ENCODE data around the gene MYH14. TPM values are rescaled to one million over a fixed set of nuclear protein-coding genes. Genes with fewer than 3 reads are reported as not detected.

Gene MYH14
- total RNA-seq, 1 donor from 2014 or later, result not detected

GRCh38 chr19:50174100-50174793, 29.2 kb upstream of the MYH14 start:
- DNase-seq (ENCODE audit: low spot score), result no peak
- no peak overlapping the region for H3K27ac Mint-ChIP-seq (ENCODE audit: unreplicated experiment)
- peaks cover 15% of the 10 kb centered on the region for H3K27me3 Mint-ChIP-seq (ENCODE audit: unreplicated experiment)
- no peak for TF ChIP-seq CTCF (IDR thresholded peaks at IDR 0.05; ENCODE audit: unreplicated experiment)
- H3K9me3 Mint-ChIP-seq (ENCODE audit: unreplicated experiment), result peaks cover 29% of the 10 kb centered on the region
- peaks cover 26% of the 10 kb centered on the region for H3K36me3 Mint-ChIP-seq (ENCODE audit: low read depth, unreplicated experiment)
- no peaks in the 10 kb centered on the region for H3K4me1 Mint-ChIP-seq (ENCODE audit: unreplicated experiment)
- H3K4me3 Mint-ChIP-seq (ENCODE audit: unreplicated experiment), result peak overlapping the region; percentile 59

GRCh38 chr19:50175924-50176323, 27.5 kb upstream of the MYH14 start:
- Mint-ChIP-seq H3K9me3 (ENCODE audit: unreplicated experiment) (peaks cover 30% of the 10 kb centered on the region), H3K4me3 (ENCODE audit: unreplicated experiment) (no peak overlapping the region), H3K27me3 (ENCODE audit: unreplicated experiment) (peaks cover 9% of the 10 kb centered on the region), H3K36me3 (ENCODE audit: low read depth, unreplicated experiment) (peaks cover 22% of the 10 kb centered on the region), H3K4me1 (ENCODE audit: unreplicated experiment) (no peaks in the 10 kb centered on the region), H3K27ac (ENCODE audit: unreplicated experiment) (no peak overlapping the region)
- no peak for DNase-seq (ENCODE audit: low spot score)
- no peak for TF ChIP-seq CTCF (IDR thresholded peaks at IDR 0.05; ENCODE audit: unreplicated experiment)

GRCh38 chr19:50176775-50177174, 26.6 kb upstream of the MYH14 start:
- Mint-ChIP-seq H3K36me3 (ENCODE audit: low read depth, unreplicated experiment) (peaks cover 22% of the 10 kb centered on the region), H3K27me3 (ENCODE audit: unreplicated experiment) (peaks cover 8% of the 10 kb centered on the region), H3K4me3 (ENCODE audit: unreplicated experiment) (no peak overlapping the region), H3K27ac (ENCODE audit: unreplicated experiment) (no peak overlapping the region), H3K4me1 (ENCODE audit: unreplicated experiment) (no peaks in the 10 kb centered on the region), H3K9me3 (ENCODE audit: unreplicated experiment) (peaks cover 36% of the 10 kb centered on the region)
- DNase-seq (ENCODE audit: low spot score), result no peak
- no peak for TF ChIP-seq CTCF (IDR thresholded peaks at IDR 0.05; ENCODE audit: unreplicated experiment)

- DNase-seq (ENCODE audit: low spot score), result no peak
- H3K27me3 Mint-ChIP-seq (ENCODE audit: unreplicated experiment), result peaks cover 9% of the 10 kb centered on the region
- H3K4me3 Mint-ChIP-seq (ENCODE audit: unreplicated experiment), result no peak overlapping the region
- no peaks in the 10 kb centered on the region for H3K4me1 Mint-ChIP-seq (ENCODE audit: unreplicated experiment)
- H3K27ac Mint-ChIP-seq (ENCODE audit: unreplicated experiment), result no peak overlapping the region
- H3K9me3 Mint-ChIP-seq (ENCODE audit: unreplicated experiment), result peaks cover 40% of the 10 kb centered on the region
- TF ChIP-seq CTCF (IDR thresholded peaks at IDR 0.05; ENCODE audit: unreplicated experiment), result no peak
- peaks cover 20% of the 10 kb centered on the region for H3K36me3 Mint-ChIP-seq (ENCODE audit: low read depth, unreplicated experiment)
Observed at GRCh38 chr19:50178320-50178719, 25.1 kb upstream of the MYH14 start.

GRCh38 chr19:50178859-50179537, 24.4 kb upstream of the MYH14 start:
- Mint-ChIP-seq H3K4me3 (ENCODE audit: unreplicated experiment) (no peak overlapping the region), H3K9me3 (ENCODE audit: unreplicated experiment) (peaks cover 44% of the 10 kb centered on the region)

More at GRCh38 chr19:50178859-50179537, 24.4 kb upstream of the MYH14 start:
- no peaks in the 10 kb centered on the region for H3K4me1 Mint-ChIP-seq (ENCODE audit: unreplicated experiment)
- H3K36me3 Mint-ChIP-seq (ENCODE audit: low read depth, unreplicated experiment), result peaks cover 17% of the 10 kb centered on the region
- peaks cover 9% of the 10 kb centered on the region for H3K27me3 Mint-ChIP-seq (ENCODE audit: unreplicated experiment)
- H3K27ac Mint-ChIP-seq (ENCODE audit: unreplicated experiment), result no peak overlapping the region
- no peak for DNase-seq (ENCODE audit: low spot score)
- TF ChIP-seq CTCF (IDR thresholded peaks at IDR 0.05; ENCODE audit: unreplicated experiment), result no peak

All from endothelial cell (in vitro differentiated cells).